Iris pigment epithelial cell (primary cell): ENCODE data around the gene RDM1.
"Not testable (repeated sequence)": the region's sequence is repeated elsewhere in the genome, so short reads cannot be mapped to it uniquely, and the experiment has no call there.

ENCODE experiments used
- DNase-seq: peaks from one replicate; pipeline ENCODE4 v3.0.0-alpha.2; 2011; ENCODE audit warnings: low read depth

Gene RDM1

GRCh38 chr17:35898283-35899070 is 32.1 kb downstream of the RDM1 start:
- no peak for DNase-seq

GRCh38 chr17:35897772-35898171 is 32.8 kb downstream of the RDM1 start:
- DNase-seq = not testable (repeated sequence)

GRCh38 chr17:35895636-35896587 is 34.7 kb downstream of the RDM1 start:
- peak; percentile 76 for DNase-seq

GRCh38 chr17:35894206-35894605 is 36.4 kb downstream of the RDM1 start:
- DNase-seq = no peak

- DNase-seq = no peak
These were observed 36.8 kb downstream of the RDM1 start for GRCh38 chr17:35893751-35894150.

- peak; percentile 59 for DNase-seq
These were observed 38.2 kb downstream of the RDM1 start for GRCh38 chr17:35892091-35893035.

GRCh38 chr17:35891269-35891668 is 39.3 kb downstream of the RDM1 start:
- DNase-seq = no peak

GRCh38 chr17:35890774-35891155 is 39.8 kb downstream of the RDM1 start:
- DNase-seq = no peak

GRCh38 chr17:35889818-35890773 is 40.5 kb downstream of the RDM1 start:
- DNase-seq = peak; percentile 85

GRCh38 chr17:35889241-35889640 is 41.3 kb downstream of the RDM1 start:
- DNase-seq = no peak

GRCh38 chr17:35879773-35880654 is 50.6 kb downstream of the RDM1 start, which contains the start of gene CCL5:
Gene CCL5 (minus strand): TSS chr17:35880360.
- DNase-seq = peak; percentile 56

- DNase-seq = no peak
These were observed 52.2 kb downstream of the RDM1 start for GRCh38 chr17:35878361-35878760.

- DNase-seq = no peak
These were observed 53.1 kb downstream of the RDM1 start for GRCh38 chr17:35877345-35878029.

- no peak for DNase-seq
These were observed 54.0 kb downstream of the RDM1 start for GRCh38 chr17:35876534-35876933.

GRCh38 chr17:35875800-35876139 is 54.8 kb downstream of the RDM1 start:
- DNase-seq = no peak

GRCh38 chr17:35875072-35875799 is 55.3 kb downstream of the RDM1 start:
- DNase-seq = no peak

GRCh38 chr17:35872196-35872980 is 58.2 kb downstream of the RDM1 start:
- DNase-seq = no peak
